PC-3 (cell line): ENCODE results near the gene ACP7. TPM values are rescaled to one million over a fixed set of nuclear protein-coding genes. Genes with fewer than 3 reads are reported as not detected.
"Not testable (repeated sequence)": the region's sequence is repeated elsewhere in the genome, so short reads cannot be mapped to it uniquely, and the experiment has no call there.

Experiments used
- ATAC-seq: fragments of 200-7000 bp; cut with Tn5 transposase; 2 replicates; pipeline ENCODE4 v1.9.1; 2020; ENCODE audit warnings: mild to moderate bottlenecking, moderate library complexity
- BruUV-seq: library from RNA; stranded (reverse); fragments of 400-500 nt; replicated peaks from 2 replicates; lab custom pipeline; 2021; lab: Mats Ljungman, UMichigan
- CTCF ChIA-PET: fragments of 300-600 bp; sonication (Branson Sonifier 250); formaldehyde crosslinking; loops from one replicate; lab custom pipeline; 2022; ENCODE audit warnings: antibody characterized with exemption; lab: Charles Lee
- POLR2A ChIA-PET: fragments of 300-600 bp; sonication (Branson Sonifier 250); formaldehyde crosslinking; loops from one replicate; lab custom pipeline; 2022; ENCODE audit warnings: antibody characterized with exemption; ENCODE audit not compliant: unreplicated experiment; lab: Charles Lee
- DNase-seq: peaks from one replicate; pipeline ENCODE4 v3.0.0-alpha.2; 2015
- H2AFZ ChIP-seq: fragments of 300-600 bp; sonication (generic); 2 replicates; pipeline ENCODE4 v1.6.0; 2016; ENCODE audit warnings: antibody characterized with exemption, low read length
- H3F3A ChIP-seq: fragments of 300-600 bp; sonication (generic); one replicate; pipeline ENCODE4 v1.6.0; 2017; ENCODE audit warnings: antibody characterized with exemption, low read length, control low read depth, mild to moderate bottlenecking; ENCODE audit not compliant: unreplicated experiment
- H3K27ac ChIP-seq: fragments of 300-600 bp; sonication (generic); 2 replicates; pipeline ENCODE4 v1.5.1; 2016; ENCODE audit warnings: mild to moderate bottlenecking, low read length
- H3K27me3 ChIP-seq: fragments of 300-600 bp; sonication (generic); 2 replicates; pipeline ENCODE4 v1.6.1; 2016; ENCODE audit warnings: low read length, mixed read lengths
- H3K36me3 ChIP-seq: fragments of 300-600 bp; sonication (generic); 2 replicates; pipeline ENCODE4 v1.6.1; 2016; ENCODE audit warnings: low read depth, mixed run types, low read length, mixed read lengths
- H3K4me1 ChIP-seq: fragments of 300-600 bp; sonication (generic); 2 replicates; pipeline ENCODE4 v1.5.1; 2016; ENCODE audit warnings: low read length; ENCODE audit not compliant: insufficient read depth
- H3K4me2 ChIP-seq: fragments of 300-600 bp; sonication (generic); 2 replicates; pipeline ENCODE4 v1.6.0; 2016; ENCODE audit warnings: low read length
- H3K4me3 ChIP-seq: fragments of 300-600 bp; sonication (generic); 2 replicates; pipeline ENCODE4 v1.5.1; 2016; ENCODE audit warnings: mild to moderate bottlenecking, low read length, mixed read lengths
- H3K79me2 ChIP-seq: fragments of 300-600 bp; sonication (generic); 2 replicates; pipeline ENCODE4 v1.6.1; 2017; ENCODE audit warnings: low read length, mixed read lengths
- H3K9ac ChIP-seq: fragments of 300-600 bp; sonication (generic); 2 replicates; pipeline ENCODE4 v1.6.0; 2016; ENCODE audit warnings: mild to moderate bottlenecking, low read length
- H3K9me2 ChIP-seq: fragments of 300-600 bp; sonication (generic); replicated peaks from 2 replicates; pipeline ENCODE4 v1.6.1; 2016; ENCODE audit warnings: mixed run types, low read length, mixed read lengths
- H3K9me3 ChIP-seq: fragments of 300-600 bp; sonication (generic); 2 replicates; pipeline ENCODE4 v1.6.1; 2016; ENCODE audit warnings: low read length, mixed read lengths
- H4K20me1 ChIP-seq: fragments of 300-600 bp; sonication (generic); 2 replicates; pipeline ENCODE4 v1.6.1; 2016; ENCODE audit warnings: low read length, mixed read lengths
- CTCF ChIP-seq: fragments of 300-600 bp; sonication (generic); conservative IDR thresholded peaks from 2 replicates; pipeline ENCODE4 v1.5.1; 2017; ENCODE audit warnings: antibody characterized with exemption, low read depth, mild to moderate bottlenecking, low read length
- EZH2 ChIP-seq: fragments of 300-600 bp; sonication (generic); IDR thresholded peaks from one replicate; pipeline ENCODE4 v1.6.1; 2017; ENCODE audit warnings: antibody characterized with exemption, mild to moderate bottlenecking, low read length; ENCODE audit not compliant: unreplicated experiment
- EZH2phosphoT487 ChIP-seq: fragments of 300-600 bp; sonication (generic); IDR thresholded peaks from 2 replicates; pipeline ENCODE4 v1.6.1; 2018; ENCODE audit warnings: mild to moderate bottlenecking, antibody characterized with exemption, low read length, borderline replicate concordance
- intact Hi-C: fragments of 100-400 bp; cut with micrococcal nuclease; formaldehyde crosslinking; loops from 2 replicates; pipeline ENCODE4 v1.9.0; 2023
- total RNA-seq: library from RNA; depleted of rRNA; stranded (reverse); fragments of >200 nt; gene quantifications from 2 replicates; pipeline ENCODE4 v1.2.3, GENCODE V29; 2014

ACP7 gene
- total RNA-seq, 1 experiment from 2014 or later, result 5.0 TPM

- Histone ChIP-seq H4K20me1 (no peaks in the 10 kb centered on the region), H3K27me3 (no peaks in the 10 kb centered on the region), H3K4me1 (peaks cover 3% of the 10 kb centered on the region; the same call in 1 of the 2 replicates), H3K9ac (no peak overlapping the region), H3K9me2 (no peaks in the 10 kb centered on the region), H2AFZ (no peak overlapping the region), H3K4me2 (no peak overlapping the region), H3K4me3 (no peak overlapping the region), H3F3A (no peaks in the 10 kb centered on the region), H3K27ac (no peak overlapping the region), H3K79me2 (no peaks in the 10 kb centered on the region), H3K36me3 (no peaks in the 10 kb centered on the region), H3K9me3 (no peaks in the 10 kb centered on the region)
- CTCF ChIA-PET, result no interaction called here
- intact Hi-C loops, result no loop called here
- DNase-seq, result no peak
- POLR2A ChIA-PET, result no interaction called here
- no TSS peak for BruUV-seq
- no peak for ATAC-seq
- TF ChIP-seq CTCF (no peak), EZH2phosphoT487 (no peak), EZH2 (no peak)
These were observed 19.8 kb upstream of the ACP7 start for GRCh38 chr19:39064405-39064804.

DNA sequence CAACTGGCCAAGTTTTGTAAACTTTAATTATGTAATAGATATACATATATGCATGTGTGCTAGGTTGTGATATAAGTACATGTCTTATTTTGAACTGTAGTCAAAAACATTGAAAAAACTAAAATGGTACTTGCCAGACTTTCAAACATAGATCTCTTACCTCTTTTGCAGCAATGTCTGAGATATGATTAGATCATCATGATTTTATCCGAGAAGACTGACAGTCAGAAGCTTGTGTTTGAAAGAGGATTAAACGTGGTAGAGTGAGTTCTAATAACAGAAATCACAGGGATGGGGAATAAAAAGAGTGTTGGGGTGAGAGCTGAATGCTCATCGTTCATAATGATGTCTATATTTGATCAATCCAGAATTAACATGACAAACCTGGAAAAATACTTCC is 18.2 kb upstream of the ACP7 start:
- H3K4me3 ChIP-seq, result no peak overlapping the region
- ATAC-seq, result no peak
- H3K9ac ChIP-seq, result no peak overlapping the region
- H3K36me3 ChIP-seq, result no peaks in the 10 kb centered on the region
- intact Hi-C loops, result no loop called here
- H3K27ac ChIP-seq, result no peak overlapping the region
- TF ChIP-seq CTCF, result no peak
- no peak for TF ChIP-seq EZH2
- H3K4me1 ChIP-seq, result peaks cover 3% of the 10 kb centered on the region; the same call in 1 of the 2 replicates
- H3K9me3 ChIP-seq, result no peaks in the 10 kb centered on the region
- ChIA-PET POLR2A (no interaction called here), CTCF (no interaction called here)
- BruUV-seq, result no TSS peak
- H4K20me1 ChIP-seq, result no peaks in the 10 kb centered on the region
- H2AFZ ChIP-seq, result no peak overlapping the region
- no peaks in the 10 kb centered on the region for H3F3A ChIP-seq
- no peaks in the 10 kb centered on the region for H3K9me2 ChIP-seq
- no peak for DNase-seq
- no peak overlapping the region for H3K4me2 ChIP-seq
- no peaks in the 10 kb centered on the region for H3K27me3 ChIP-seq
- H3K79me2 ChIP-seq, result no peaks in the 10 kb centered on the region

DNA sequence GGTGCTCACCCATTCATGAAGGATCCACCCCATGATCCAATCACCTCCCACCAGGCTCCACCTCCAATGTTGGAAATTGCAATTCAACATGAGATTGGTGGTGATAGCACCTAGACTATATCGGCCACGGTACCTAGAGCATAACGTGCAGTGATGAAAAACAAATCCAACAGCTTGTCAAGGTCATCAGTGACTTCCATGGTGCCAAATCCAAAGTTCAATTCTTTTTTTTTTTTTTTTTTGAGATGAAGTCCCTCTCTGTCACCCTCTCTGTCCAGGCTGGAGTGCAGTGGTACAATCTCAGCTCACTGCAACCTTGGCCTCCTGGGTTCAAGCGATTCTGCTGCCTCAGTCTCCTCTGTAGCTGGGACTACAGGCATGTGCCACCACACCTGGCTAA is 17.1 kb upstream of the ACP7 start:
- Histone ChIP-seq H3F3A (no peaks in the 10 kb centered on the region), H4K20me1 (no peaks in the 10 kb centered on the region), H3K9me2 (no peaks in the 10 kb centered on the region), H2AFZ (no peak overlapping the region), H3K9ac (no peak overlapping the region), H3K4me1 (peaks cover 3% of the 10 kb centered on the region; the same call in 1 of the 2 replicates), H3K9me3 (no peaks in the 10 kb centered on the region), H3K4me3 (no peak overlapping the region), H3K27ac (no peak overlapping the region), H3K27me3 (no peaks in the 10 kb centered on the region), H3K36me3 (no peaks in the 10 kb centered on the region), H3K4me2 (no peak overlapping the region), H3K79me2 (no peaks in the 10 kb centered on the region)
- intact Hi-C loops, result no loop called here
- ATAC-seq (no peak), DNase-seq (no peak)
- ChIA-PET POLR2A (no interaction called here), CTCF (interaction anchor here (0.6 kb wide), 1 partner anchor 15 kb away, joined by 7 read pairs; no protein-coding TSS in a partner anchor)
- BruUV-seq, result no TSS peak
- TF ChIP-seq EZH2phosphoT487 (no peak), EZH2 (no peak), CTCF (no peak)

DNA sequence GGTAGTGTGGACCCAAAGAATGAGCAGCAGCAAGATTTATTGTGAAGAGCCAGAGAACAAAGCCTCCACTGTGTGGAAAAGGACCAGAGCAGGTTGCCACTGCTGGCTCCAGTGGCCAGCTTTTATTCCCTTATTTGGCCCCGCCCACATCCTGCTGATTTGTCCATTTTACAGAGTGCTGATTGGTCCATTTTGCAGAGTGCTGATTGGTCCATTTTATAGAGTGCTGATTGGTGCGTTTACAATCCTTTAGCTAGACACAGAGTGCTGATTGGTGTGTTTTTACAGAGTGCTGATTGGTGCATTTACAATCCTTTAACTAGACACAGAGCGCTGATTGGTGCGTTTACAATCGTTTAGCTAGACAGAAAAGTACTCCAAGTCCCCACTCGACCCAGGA is 15.9 kb upstream of the ACP7 start:
- intact Hi-C loops, POLR2A ChIA-PET, BruUV-seq, H2AFZ ChIP-seq, H3K9me3 ChIP-seq, H3K9me2 ChIP-seq, H3K27ac ChIP-seq, H3K9ac ChIP-seq, H3K79me2 ChIP-seq, H4K20me1 ChIP-seq, H3K36me3 ChIP-seq, H3K4me1 ChIP-seq, H3K27me3 ChIP-seq, CTCF ChIA-PET, ATAC-seq, H3K4me2 ChIP-seq, H3F3A ChIP-seq, H3K4me3 ChIP-seq, DNase-seq: not testable (repeated sequence)
